ENCODE measurements around the gene SLC39A11. TPM values are rescaled to one million over a fixed set of nuclear protein-coding genes. Genes with fewer than 3 reads are reported as not detected.
A peak's percentile ranks its signal among the peaks of the same experiment; 100 is the strongest.

The SLC39A11 gene
- total and polyA plus RNA-seq, 2 of the 13 experiments (the other 11 are each of a cell fraction or from before 2014, with no cell fraction given) = 17.2 to 31.5 TPM

- TF ChIP-seq, protein P1, sequence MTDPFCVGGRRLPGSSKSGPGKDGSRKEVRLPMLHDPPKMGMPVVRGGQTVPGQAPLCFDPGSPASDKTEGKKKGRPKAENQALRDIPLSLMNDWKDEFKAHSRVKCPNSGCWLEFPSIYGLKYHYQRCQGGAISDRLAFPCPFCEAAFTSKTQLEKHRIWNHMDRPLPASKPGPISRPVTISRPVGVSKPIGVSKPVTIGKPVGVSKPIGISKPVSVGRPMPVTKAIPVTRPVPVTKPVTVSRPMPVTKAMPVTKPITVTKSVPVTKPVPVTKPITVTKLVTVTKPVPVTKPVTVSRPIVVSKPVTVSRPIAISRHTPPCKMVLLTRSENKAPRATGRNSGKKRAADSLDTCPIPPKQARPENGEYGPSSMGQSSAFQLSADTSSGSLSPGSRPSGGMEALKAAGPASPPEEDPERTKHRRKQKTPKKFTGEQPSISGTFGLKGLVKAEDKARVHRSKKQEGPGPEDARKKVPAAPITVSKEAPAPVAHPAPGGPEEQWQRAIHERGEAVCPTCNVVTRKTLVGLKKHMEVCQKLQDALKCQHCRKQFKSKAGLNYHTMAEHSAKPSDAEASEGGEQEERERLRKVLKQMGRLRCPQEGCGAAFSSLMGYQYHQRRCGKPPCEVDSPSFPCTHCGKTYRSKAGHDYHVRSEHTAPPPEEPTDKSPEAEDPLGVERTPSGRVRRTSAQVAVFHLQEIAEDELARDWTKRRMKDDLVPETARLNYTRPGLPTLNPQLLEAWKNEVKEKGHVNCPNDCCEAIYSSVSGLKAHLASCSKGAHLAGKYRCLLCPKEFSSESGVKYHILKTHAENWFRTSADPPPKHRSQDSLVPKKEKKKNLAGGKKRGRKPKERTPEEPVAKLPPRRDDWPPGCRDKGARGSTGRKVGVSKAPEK (CRISPR knock-in tag; IDR thresholded peaks at IDR 0.05; ENCODE audit: borderline replicate concordance) = 0 out of 2 replicates have a peak, but pooled peaks have one; percentile 64
- peak; percentile 67; the same call in 1 of the 2 replicates for TF ChIP-seq CREM (IDR thresholded peaks at IDR 0.05)
- TF ChIP-seq CREM (CRISPR knock-in tag; IDR thresholded peaks at IDR 0.05) = no peak
- TF ChIP-seq KAT8 (CRISPR knock-in tag; IDR thresholded peaks at IDR 0.05) = peak; percentile 65; the same call in 1 of the 2 replicates
- no peak for TF ChIP-seq BHLHE40 (IDR thresholded peaks at IDR 0.05; ENCODE audit: low read length)
- TF ChIP-seq NFKB2 (CRISPR knock-in tag; IDR thresholded peaks at IDR 0.05; ENCODE audit: borderline replicate concordance) = no peak
- no peak for TF ChIP-seq YEATS2 (CRISPR knock-in tag; IDR thresholded peaks at IDR 0.05; ENCODE audit: borderline replicate concordance)
- TF ChIP-seq ZBTB26 (CRISPR knock-in tag; IDR thresholded peaks at IDR 0.05; ENCODE audit: borderline replicate concordance) = no peak
- no peak for TF ChIP-seq NBN (conservative IDR thresholded peaks at IDR 0.05)
- no peak for TF ChIP-seq STAT6 (CRISPR knock-in tag; IDR thresholded peaks at IDR 0.05; ENCODE audit: borderline replicate concordance)
- no peak for TF ChIP-seq GRHL1 (CRISPR knock-in tag; conservative IDR thresholded peaks at IDR 0.05)
- no peak for TF ChIP-seq ZNF275 (CRISPR knock-in tag; IDR thresholded peaks at IDR 0.05; ENCODE audit: borderline replicate concordance)
- no peak for TF ChIP-seq SP4 (CRISPR knock-in tag; IDR thresholded peaks at IDR 0.05)
These were observed 120.1 kb downstream of the SLC39A11 start (continued) for GRCh38 chr17:72972263-72972951.

Data from HepG2 (cell line).